ENCODE data around the gene IGF2.

The IGF2 gene

GRCh38 chr11:2122222-2122906 is 16.8 kb downstream of the IGF2 start:
- DNase-seq: no peak

- DNase-seq: no peak
These were observed 17.7 kb downstream of the IGF2 start for GRCh38 chr11:2121227-2122130.

- no peak for DNase-seq
These were observed 18.7 kb downstream of the IGF2 start for GRCh38 chr11:2120359-2121100.

GRCh38 chr11:2118677-2119076 is 20.5 kb downstream of the IGF2 start:
- DNase-seq: no peak

GRCh38 chr11:2116680-2117079 is 22.5 kb downstream of the IGF2 start:
- no peak for DNase-seq

- DNase-seq: no peak
These were observed 23.9 kb downstream of the IGF2 start for GRCh38 chr11:2115308-2115707.

GRCh38 chr11:2114430-2115241 is 24.6 kb downstream of the IGF2 start:
- DNase-seq: no peak

GRCh38 chr11:2113776-2114175 is 25.4 kb downstream of the IGF2 start:
- DNase-seq: no peak

- no peak for DNase-seq
These were observed 28.7 kb downstream of the IGF2 start for GRCh38 chr11:2110521-2110920.

- no peak for DNase-seq
These were observed 29.6 kb downstream of the IGF2 start for GRCh38 chr11:2109541-2110019.

- DNase-seq: no peak
These were observed 30.3 kb downstream of the IGF2 start for GRCh38 chr11:2108675-2109491.

GRCh38 chr11:2107941-2108630 is 31.1 kb downstream of the IGF2 start:
- no peak for DNase-seq

GRCh38 chr11:2107521-2107920 is 31.7 kb downstream of the IGF2 start:
- DNase-seq: no peak

- no peak for DNase-seq
These were observed 32.5 kb downstream of the IGF2 start for GRCh38 chr11:2106583-2107209.

GRCh38 chr11:2105511-2105910 is 33.7 kb downstream of the IGF2 start:
- DNase-seq: no peak

GRCh38 chr11:2104524-2105440 is 34.4 kb downstream of the IGF2 start:
- DNase-seq: no peak

GRCh38 chr11:2103668-2104523 is 35.3 kb downstream of the IGF2 start:
- no peak for DNase-seq

GRCh38 chr11:2102883-2103213 is 36.3 kb downstream of the IGF2 start:
- DNase-seq: no peak

Data from activated naive CD4-positive, alpha-beta T cell treated with Interleukin-2 at 50 U/mL for 16 hours (primary cell).